IPS-15b (cell line): ENCODE data around the gene SGK2.

Source experiments
- H3K27me3 ChIP-seq: one replicate; pipeline ENCODE4 v1.6.1; 2013; ENCODE audit warnings: low read length; ENCODE audit not compliant: control insufficient read depth, insufficient read depth
- H3K36me3 ChIP-seq: one replicate; pipeline ENCODE4 v1.6.1; 2013; ENCODE audit warnings: low read length; ENCODE audit not compliant: control insufficient read depth, insufficient read depth
- H3K4me1 ChIP-seq: one replicate; pipeline ENCODE4 v1.6.1; 2013; ENCODE audit warnings: mild to moderate bottlenecking, low read length; ENCODE audit not compliant: control insufficient read depth, insufficient read depth
- H3K4me3 ChIP-seq: one replicate; pipeline ENCODE4 v1.5.1; 2013; ENCODE audit warnings: low read depth, low read length
- H3K9ac ChIP-seq: one replicate; pipeline ENCODE4 v1.6.1; 2013; ENCODE audit warnings: low read depth, mild to moderate bottlenecking, low read length
- H3K9me3 ChIP-seq: one replicate; pipeline ENCODE4 v1.6.1; 2013; ENCODE audit warnings: mild to moderate bottlenecking, low read length; ENCODE audit not compliant: control insufficient read depth, insufficient read depth

The SGK2 gene

DNA sequence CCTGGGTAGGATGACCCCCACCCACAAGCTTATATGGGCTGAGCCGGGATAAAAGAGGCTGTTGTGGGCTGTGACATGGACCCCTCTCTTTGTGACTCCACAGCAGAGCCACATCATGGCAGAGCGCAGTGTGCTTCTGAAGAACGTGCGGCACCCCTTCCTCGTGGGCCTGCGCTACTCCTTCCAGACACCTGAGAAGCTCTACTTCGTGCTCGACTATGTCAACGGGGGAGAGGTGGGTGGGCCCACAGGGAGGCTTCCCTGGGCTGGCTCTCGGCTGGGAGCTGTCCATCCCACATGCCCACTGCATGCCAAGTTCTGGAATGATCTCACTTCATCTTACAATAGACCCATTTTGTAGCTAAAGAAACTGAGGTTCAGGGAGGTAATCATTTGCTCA, 10.5 kb downstream of the SGK2 start:
- Histone ChIP-seq H3K9ac (no peak overlapping the region), H3K36me3 (no peaks in the 10 kb centered on the region), H3K9me3 (no peaks in the 10 kb centered on the region), H3K4me3 (no peak overlapping the region), H3K4me1 (no peaks in the 10 kb centered on the region), H3K27me3 (no peaks in the 10 kb centered on the region)

DNA sequence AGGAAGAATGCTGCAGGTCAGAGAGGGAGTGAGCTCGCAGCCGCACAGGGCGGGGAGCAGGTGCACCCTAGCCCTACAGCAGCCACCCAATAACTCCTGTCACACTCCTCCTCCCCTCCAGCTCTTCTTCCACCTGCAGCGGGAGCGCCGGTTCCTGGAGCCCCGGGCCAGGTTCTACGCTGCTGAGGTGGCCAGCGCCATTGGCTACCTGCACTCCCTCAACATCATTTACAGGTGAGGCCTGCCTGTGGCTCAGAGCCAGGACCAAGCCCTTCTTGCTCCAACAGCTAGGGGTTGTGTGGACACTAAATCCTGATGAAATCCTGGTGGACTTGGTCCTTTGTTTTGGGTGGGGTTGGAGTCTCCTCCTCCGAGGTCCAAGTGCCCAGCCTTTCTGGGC, 11.7 kb downstream of the SGK2 start:
- Histone ChIP-seq H3K36me3 (no peaks in the 10 kb centered on the region), H3K4me3 (no peak overlapping the region), H3K4me1 (no peaks in the 10 kb centered on the region), H3K9me3 (no peaks in the 10 kb centered on the region), H3K27me3 (no peaks in the 10 kb centered on the region), H3K9ac (no peak overlapping the region)

DNA sequence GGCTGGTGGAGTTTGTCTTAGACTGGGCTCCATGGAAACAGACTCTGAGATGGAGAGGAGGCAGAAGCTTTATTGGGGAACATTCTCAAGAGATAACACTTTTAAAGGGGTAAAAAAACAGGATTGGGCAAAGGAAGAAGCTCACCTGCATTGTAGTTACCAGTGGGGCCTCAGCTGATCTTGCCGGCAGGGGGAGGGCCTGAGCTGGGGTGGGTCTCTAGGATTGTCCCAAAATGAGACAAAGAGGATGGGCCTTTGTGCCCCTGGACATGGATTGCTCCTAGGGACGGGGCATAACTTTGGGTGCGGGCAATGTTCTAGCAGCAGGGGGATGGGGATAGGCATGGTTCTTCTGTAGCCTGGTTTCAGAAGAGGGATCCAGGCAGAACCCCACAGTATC, 12.5 kb downstream of the SGK2 start:
- no peak overlapping the region for H3K4me3 ChIP-seq

DNA sequence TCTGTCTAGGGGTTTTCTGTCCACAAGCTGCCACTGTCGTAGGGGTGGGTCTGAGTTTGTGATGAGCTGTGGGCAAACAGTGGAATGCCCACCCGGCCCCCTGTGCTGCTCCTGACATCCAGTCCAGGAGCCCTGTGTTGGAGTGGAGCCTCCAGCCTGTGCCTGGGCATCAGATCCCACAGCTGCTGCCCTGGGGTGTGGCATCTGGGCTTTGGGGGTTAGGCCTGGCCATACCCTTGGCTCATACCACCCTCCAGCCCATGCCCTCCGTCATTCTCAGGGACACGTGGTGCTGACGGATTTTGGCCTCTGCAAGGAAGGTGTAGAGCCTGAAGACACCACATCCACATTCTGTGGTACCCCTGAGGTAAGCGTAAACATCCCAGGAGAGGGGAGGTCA, 12.9 kb downstream of the SGK2 start:
- no peaks in the 10 kb centered on the region for H3K36me3 ChIP-seq
- no peaks in the 10 kb centered on the region for H3K4me1 ChIP-seq
- H3K9me3 ChIP-seq: no peaks in the 10 kb centered on the region
- H3K9ac ChIP-seq: no peak overlapping the region
- no peaks in the 10 kb centered on the region for H3K27me3 ChIP-seq
- no peak overlapping the region for H3K4me3 ChIP-seq

More for the DNA sequence above, 12.5 kb downstream of the SGK2 start:
- no peaks in the 10 kb centered on the region for H3K27me3 ChIP-seq
- H3K4me1 ChIP-seq: no peaks in the 10 kb centered on the region
- no peaks in the 10 kb centered on the region for H3K9me3 ChIP-seq
- H3K9ac ChIP-seq: no peak overlapping the region
- H3K36me3 ChIP-seq: no peaks in the 10 kb centered on the region

DNA sequence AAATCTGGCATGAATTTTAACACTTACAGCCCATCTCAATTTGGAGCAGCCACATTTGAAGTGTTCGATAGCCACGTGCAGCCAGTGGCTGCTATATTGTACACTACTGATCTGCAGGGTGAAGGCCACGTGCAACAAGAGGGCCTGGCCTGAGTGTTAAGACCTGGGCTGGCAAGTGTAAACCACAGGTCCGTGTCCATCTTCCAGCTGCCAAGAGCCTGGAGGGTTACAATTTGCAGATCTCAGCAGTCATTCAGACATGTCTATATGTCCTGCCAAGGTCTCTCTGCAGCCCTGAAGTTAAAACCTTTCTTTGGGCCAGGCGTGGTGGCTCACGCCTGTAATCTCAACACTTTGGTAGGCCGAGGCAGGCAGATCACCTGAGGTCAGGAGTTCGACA, 14.1 kb downstream of the SGK2 start:
- H3K9ac ChIP-seq: no peak overlapping the region
- no peaks in the 10 kb centered on the region for H3K4me1 ChIP-seq
- H3K27me3 ChIP-seq: no peaks in the 10 kb centered on the region
- no peak overlapping the region for H3K4me3 ChIP-seq
- H3K9me3 ChIP-seq: no peaks in the 10 kb centered on the region
- H3K36me3 ChIP-seq: no peaks in the 10 kb centered on the region

DNA sequence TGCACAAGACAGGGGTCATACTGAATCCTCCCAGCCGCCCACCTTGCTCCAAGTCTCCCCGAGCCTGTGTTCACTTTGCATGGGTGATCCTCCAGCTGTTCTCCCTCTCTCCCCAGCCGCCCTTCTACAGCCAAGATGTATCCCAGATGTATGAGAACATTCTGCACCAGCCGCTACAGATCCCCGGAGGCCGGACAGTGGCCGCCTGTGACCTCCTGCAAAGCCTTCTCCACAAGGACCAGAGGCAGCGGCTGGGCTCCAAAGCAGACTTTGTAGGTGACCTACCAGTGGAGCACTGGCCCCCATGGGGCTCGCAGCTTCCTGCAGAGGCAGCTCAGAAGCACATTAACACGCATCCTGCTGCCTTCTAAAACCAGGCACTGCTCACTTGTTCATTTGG, 17.3 kb downstream of the SGK2 start:
- H3K4me3 ChIP-seq: no peak overlapping the region
- H3K9ac ChIP-seq: no peak overlapping the region
- no peaks in the 10 kb centered on the region for H3K9me3 ChIP-seq
- H3K4me1 ChIP-seq: no peaks in the 10 kb centered on the region
- no peaks in the 10 kb centered on the region for H3K36me3 ChIP-seq
- no peaks in the 10 kb centered on the region for H3K27me3 ChIP-seq

DNA sequence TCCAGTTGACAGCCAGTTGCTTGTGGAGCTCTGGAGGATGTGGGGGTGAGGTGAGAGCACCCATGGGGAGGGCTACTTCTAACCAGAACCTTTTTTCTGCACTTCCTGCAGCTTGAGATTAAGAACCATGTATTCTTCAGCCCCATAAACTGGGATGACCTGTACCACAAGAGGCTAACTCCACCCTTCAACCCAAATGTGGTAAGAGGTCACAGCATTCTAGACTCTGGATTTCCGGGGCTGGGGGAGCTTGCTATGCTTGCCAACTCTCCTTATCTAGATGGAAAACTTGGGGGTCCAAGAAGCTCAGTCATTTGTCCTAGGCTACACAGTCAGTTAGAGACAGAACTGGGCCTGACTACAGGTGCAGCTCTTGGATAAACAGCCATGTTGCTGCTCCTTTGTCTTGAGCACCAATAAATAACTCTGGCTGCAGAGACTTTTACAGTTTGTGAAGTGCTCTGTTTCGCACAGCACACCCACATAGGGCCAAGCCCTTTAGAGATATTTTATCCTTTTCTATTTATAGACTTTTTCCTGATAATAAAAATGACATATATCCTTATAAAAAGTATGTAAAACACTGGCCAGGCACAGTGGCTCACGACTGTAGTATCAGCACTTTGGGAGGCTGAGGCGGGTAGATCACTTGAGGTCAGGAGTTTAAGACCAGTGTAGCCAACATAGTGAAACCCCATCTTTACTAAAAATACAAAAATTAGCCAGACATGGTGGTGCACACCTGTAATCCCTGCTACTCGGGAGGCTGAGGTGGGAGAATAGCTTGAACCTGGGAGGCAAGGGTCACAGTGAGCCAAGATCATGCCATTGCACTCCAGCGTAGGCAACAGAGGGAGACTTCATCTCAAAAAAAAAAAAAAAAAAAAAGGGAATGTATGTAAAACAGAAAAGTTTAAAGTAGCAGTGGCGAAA, 21.3 kb downstream of the SGK2 start:
- Histone ChIP-seq H3K9ac (no peak overlapping the region), H3K4me1 (peaks cover 5% of the 10 kb centered on the region), H3K4me3 (no peak overlapping the region), H3K9me3 (no peaks in the 10 kb centered on the region), H3K36me3 (no peaks in the 10 kb centered on the region), H3K27me3 (no peaks in the 10 kb centered on the region)

DNA sequence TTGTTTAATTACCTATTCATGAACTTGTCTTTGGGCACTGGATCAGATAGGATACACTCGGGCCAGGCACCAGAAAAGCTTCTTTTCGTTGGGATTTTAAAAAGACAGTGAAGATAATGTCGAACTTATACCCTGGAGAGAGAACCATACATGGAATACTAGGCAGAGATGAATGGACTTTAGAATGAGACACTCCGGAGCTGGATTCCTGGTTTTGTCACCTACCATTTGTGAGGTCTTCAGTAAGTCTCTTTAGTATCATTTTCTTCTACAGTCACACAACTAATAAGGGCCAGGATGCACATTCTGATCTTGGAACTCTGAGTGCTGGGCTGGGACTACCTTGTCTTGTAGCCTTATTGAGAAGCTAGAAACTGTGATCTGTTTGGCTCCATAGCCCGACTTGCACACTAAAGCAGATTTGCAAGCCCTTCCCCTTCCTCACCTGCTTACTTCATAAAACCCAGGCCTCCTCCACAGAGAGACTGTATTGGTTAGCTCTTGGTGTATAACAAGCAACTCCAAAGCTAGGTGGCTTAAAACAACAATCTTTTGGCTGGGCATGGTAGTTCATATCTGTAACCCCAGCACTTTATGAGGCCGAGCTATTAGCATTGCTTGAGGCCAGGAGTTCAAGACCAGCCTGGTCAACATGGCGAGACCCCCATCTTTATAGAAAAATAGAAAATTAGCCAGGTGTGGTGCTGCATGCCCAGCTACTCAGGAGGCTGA, 24.5 kb downstream of the SGK2 start:
- Histone ChIP-seq H3K9ac (no peak overlapping the region), H3K27me3 (no peaks in the 10 kb centered on the region), H3K4me3 (no peak overlapping the region), H3K9me3 (no peaks in the 10 kb centered on the region), H3K4me1 (peaks cover 5% of the 10 kb centered on the region), H3K36me3 (no peaks in the 10 kb centered on the region)

DNA sequence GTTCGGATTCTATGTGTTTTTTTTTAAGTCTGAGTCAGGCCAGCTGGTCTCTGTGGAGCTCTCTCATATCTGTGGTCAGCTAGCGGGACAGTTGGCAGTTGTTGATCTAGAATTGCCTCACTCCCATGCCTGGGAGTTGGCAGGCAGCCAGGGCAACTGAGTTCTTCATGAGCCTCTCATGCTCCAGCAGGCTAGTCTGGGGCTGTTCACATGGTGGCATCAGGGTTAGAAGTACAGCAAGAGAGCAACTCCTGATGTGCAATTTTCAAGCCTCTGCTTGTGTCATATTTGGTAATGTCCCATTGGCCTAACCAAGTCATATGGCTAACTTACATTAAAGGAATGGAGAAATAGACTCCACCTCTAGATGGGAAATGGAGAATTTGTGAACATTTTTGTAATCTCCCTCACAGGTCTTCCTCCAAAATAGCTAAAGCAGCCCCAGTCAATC, 25.2 kb downstream of the SGK2 start:
- Histone ChIP-seq H3K9me3 (no peaks in the 10 kb centered on the region), H3K36me3 (no peaks in the 10 kb centered on the region), H3K9ac (no peak overlapping the region), H3K4me1 (peaks cover 5% of the 10 kb centered on the region), H3K4me3 (no peak overlapping the region), H3K27me3 (no peaks in the 10 kb centered on the region)

DNA sequence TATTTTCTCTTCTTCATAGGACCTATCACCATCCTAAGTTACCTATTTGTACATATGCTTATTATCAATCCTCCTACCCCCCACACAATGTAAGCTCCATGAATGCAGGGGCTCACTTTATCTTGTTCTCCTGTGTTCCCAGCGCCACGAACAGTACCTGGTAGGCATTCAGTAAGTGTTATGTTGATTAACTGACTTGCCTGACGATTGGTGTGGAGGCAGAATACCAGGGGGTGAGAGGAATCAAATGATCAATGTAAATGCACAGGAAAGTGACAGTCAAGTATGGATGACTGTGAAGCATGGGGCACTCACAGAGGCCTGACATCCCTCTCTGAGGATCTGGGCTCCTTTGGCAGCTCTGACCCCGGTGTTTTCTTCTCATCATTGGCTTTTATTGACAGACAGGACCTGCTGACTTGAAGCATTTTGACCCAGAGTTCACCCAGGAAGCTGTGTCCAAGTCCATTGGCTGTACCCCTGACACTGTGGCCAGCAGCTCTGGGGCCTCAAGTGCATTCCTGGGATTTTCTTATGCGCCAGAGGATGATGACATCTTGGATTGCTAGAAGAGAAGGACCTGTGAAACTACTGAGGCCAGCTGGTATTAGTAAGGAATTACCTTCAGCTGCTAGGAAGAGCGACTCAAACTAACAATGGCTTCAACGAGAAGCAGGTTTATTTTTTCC, 25.8 kb downstream of the SGK2 start:
- Histone ChIP-seq H3K9me3 (no peaks in the 10 kb centered on the region), H3K27me3 (no peaks in the 10 kb centered on the region), H3K9ac (no peak overlapping the region), H3K4me1 (peaks cover 5% of the 10 kb centered on the region), H3K4me3 (no peak overlapping the region), H3K36me3 (no peaks in the 10 kb centered on the region)

DNA sequence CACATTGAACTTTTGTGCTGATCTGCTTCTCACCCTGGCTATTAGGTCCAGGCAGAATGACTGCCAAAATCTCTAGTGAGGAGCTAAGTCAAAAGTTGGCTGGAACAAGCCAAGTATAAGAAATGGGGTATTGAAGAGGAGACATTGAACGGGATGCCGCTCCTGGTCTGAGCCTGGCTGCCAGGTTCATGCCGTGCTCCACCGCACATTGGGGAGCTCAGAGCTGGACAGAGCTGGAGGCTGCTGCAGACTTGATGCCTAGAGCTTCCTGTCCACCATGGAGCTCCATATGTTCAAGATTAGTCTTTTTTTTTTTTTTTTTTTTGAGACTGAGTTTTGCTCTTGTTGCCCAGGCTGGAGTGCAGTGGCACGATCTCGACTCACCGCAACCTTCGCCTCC, 27.8 kb downstream of the SGK2 start:
- H3K36me3 ChIP-seq: no peaks in the 10 kb centered on the region
- no peak overlapping the region for H3K9ac ChIP-seq
- H3K4me3 ChIP-seq: no peak overlapping the region
- H3K4me1 ChIP-seq: peaks cover 5% of the 10 kb centered on the region
- H3K27me3 ChIP-seq: no peaks in the 10 kb centered on the region
- H3K9me3 ChIP-seq: no peaks in the 10 kb centered on the region
